ENCODE data around the gene VPS13C. TPM values are rescaled to one million over a fixed set of nuclear protein-coding genes. Genes with fewer than 3 reads are reported as not detected.
A peak's percentile ranks its signal among the peaks of the same experiment; 100 is the strongest.

The VPS13C gene
- total RNA-seq, 1 experiment from 2014 or later = 40.0 TPM

DNA sequence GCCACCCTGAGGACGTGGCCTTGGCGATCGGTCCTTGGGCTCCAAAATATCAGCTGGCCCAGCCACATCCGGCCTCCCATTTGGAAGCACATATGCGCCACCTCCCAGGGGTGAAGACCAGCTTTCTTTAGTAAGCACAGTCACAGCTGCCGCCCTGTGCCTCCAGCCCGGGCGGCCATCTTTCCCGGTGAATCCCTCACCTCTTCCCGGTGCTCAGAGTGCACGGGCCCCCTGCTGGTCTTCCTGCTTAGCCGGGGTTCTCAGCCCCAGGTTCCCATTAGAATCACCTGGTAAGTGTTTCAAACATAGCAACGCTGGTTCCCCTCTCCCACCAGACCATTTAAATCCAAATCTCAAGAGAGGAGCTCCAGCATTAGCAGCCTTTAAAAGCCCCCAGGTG is 232.2 kb downstream of the VPS13C start:
- Histone ChIP-seq H3K36me3 (ENCODE audit: low read depth) (no peaks in the 10 kb centered on the region), H3K4me3 (no peak overlapping the region), H3K27me3 (ENCODE audit: insufficient read depth, low read depth) (0 out of 2 replicates have a peak, but pooled peaks cover 2% of the 10 kb centered on the region), H3K4me2 (no peak overlapping the region), H3K9me3 (ENCODE audit: insufficient read depth, low read depth) (no peaks in the 10 kb centered on the region), H2AFZ (no peak overlapping the region), H3K4me1 (replicated peaks; ENCODE audit: insufficient read depth) (no peaks in the 10 kb centered on the region), H3K9me2 (ENCODE audit: insufficient read depth) (no peaks in the 10 kb centered on the region), H3K27ac (no peak overlapping the region), H3K79me2 (ENCODE audit: low read depth) (no peaks in the 10 kb centered on the region), H3F3A (ENCODE audit: insufficient read depth, low read depth) (no peaks in the 10 kb centered on the region), H4K20me1 (ENCODE audit: insufficient read depth) (no peaks in the 10 kb centered on the region)
- POLR2A ChIA-PET (ENCODE audit: unreplicated experiment) = no interaction called here
- TF ChIP-seq, protein P1, sequence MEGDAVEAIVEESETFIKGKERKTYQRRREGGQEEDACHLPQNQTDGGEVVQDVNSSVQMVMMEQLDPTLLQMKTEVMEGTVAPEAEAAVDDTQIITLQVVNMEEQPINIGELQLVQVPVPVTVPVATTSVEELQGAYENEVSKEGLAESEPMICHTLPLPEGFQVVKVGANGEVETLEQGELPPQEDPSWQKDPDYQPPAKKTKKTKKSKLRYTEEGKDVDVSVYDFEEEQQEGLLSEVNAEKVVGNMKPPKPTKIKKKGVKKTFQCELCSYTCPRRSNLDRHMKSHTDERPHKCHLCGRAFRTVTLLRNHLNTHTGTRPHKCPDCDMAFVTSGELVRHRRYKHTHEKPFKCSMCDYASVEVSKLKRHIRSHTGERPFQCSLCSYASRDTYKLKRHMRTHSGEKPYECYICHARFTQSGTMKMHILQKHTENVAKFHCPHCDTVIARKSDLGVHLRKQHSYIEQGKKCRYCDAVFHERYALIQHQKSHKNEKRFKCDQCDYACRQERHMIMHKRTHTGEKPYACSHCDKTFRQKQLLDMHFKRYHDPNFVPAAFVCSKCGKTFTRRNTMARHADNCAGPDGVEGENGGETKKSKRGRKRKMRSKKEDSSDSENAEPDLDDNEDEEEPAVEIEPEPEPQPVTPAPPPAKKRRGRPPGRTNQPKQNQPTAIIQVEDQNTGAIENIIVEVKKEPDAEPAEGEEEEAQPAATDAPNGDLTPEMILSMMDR (conservative IDR thresholded peaks at IDR 0.05) = 0 out of 2 replicates have a peak, but pooled peaks have one; percentile 25
- no peak for TF ChIP-seq EZH2 (IDR thresholded peaks at IDR 0.05; ENCODE audit: low read depth)
- no peak for DNase-seq
- CTCF ChIA-PET = no interaction called here
- intact Hi-C loops (cut with micrococcal nuclease; ENCODE audit: unreplicated experiment) = no loop called here
- no TSS peak for BruUV-seq (replicated peaks)

DNA sequence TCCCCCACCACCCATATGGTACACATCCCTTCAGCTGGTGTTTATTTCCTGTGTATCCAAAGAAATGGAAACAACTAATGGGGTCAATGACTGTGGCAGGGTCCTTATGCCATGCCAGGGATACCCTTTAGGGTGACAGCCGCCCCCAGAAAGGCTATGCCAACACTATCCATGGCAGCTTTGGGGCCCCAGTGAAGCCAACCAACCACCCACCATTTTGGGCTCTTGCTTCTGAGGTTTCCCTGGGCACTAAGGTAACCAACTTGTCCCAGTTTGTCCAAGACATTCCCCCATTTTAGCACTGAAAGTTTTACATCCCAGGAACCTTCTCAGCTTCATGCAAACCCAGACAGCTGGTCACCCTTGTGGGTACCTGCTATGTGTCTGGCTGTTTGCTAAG is 233.1 kb downstream of the VPS13C start:
- Histone ChIP-seq H3F3A (ENCODE audit: insufficient read depth, low read depth) (no peaks in the 10 kb centered on the region), H3K27ac (no peak overlapping the region), H3K36me3 (ENCODE audit: low read depth) (no peaks in the 10 kb centered on the region), H3K9me3 (ENCODE audit: insufficient read depth, low read depth) (no peaks in the 10 kb centered on the region), H3K4me3 (no peak overlapping the region), H3K27me3 (ENCODE audit: insufficient read depth, low read depth) (0 out of 2 replicates have a peak, but pooled peaks cover 2% of the 10 kb centered on the region), H3K9me2 (ENCODE audit: insufficient read depth) (no peaks in the 10 kb centered on the region), H2AFZ (no peak overlapping the region), H3K4me2 (no peak overlapping the region), H3K4me1 (replicated peaks; ENCODE audit: insufficient read depth) (no peaks in the 10 kb centered on the region), H3K79me2 (ENCODE audit: low read depth) (no peaks in the 10 kb centered on the region), H4K20me1 (ENCODE audit: insufficient read depth) (no peaks in the 10 kb centered on the region)
- CTCF ChIA-PET = no interaction called here
- intact Hi-C loops (cut with micrococcal nuclease; ENCODE audit: unreplicated experiment) = no loop called here
- DNase-seq = no peak
- POLR2A ChIA-PET (ENCODE audit: unreplicated experiment) = no interaction called here
- BruUV-seq (replicated peaks) = no TSS peak
- TF ChIP-seq, protein P1 (conservative IDR thresholded peaks at IDR 0.05) = no peak
- no peak for TF ChIP-seq EZH2 (IDR thresholded peaks at IDR 0.05; ENCODE audit: low read depth)

DNA sequence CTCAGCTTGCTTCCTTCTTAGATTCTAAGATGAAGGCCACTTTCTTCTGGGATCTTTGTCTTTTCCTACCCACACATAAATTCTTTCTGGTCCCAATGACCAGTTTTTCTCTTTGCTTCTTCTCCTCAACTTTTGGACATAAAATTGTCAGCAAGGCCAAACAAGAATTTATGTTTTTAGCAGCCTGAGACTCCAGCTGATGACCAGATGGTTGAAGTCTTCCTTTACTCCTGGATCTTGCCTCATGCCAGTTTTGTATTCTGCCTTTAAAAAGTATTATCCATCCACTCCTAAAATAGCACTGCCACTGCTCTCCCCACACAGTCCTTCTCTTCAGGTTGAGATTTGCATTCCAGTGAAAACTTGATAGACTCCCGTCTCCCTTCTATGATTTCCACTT is 236.0 kb downstream of the VPS13C start:
- Histone ChIP-seq H3K79me2 (ENCODE audit: low read depth) (no peaks in the 10 kb centered on the region), H3F3A (ENCODE audit: insufficient read depth, low read depth) (no peaks in the 10 kb centered on the region), H4K20me1 (ENCODE audit: insufficient read depth) (no peaks in the 10 kb centered on the region), H3K4me3 (no peak overlapping the region), H3K36me3 (ENCODE audit: low read depth) (no peaks in the 10 kb centered on the region), H3K4me2 (no peak overlapping the region), H3K9me2 (ENCODE audit: insufficient read depth) (no peaks in the 10 kb centered on the region), H3K4me1 (replicated peaks; ENCODE audit: insufficient read depth) (no peaks in the 10 kb centered on the region), H3K27me3 (ENCODE audit: insufficient read depth, low read depth) (peaks cover 12% of the 10 kb centered on the region; the same call in 1 of the 2 replicates), H3K27ac (no peak overlapping the region), H3K9me3 (ENCODE audit: insufficient read depth, low read depth) (no peaks in the 10 kb centered on the region), H2AFZ (no peak overlapping the region)
- intact Hi-C loops (cut with micrococcal nuclease; ENCODE audit: unreplicated experiment) = no loop called here
- TF ChIP-seq EZH2 (IDR thresholded peaks at IDR 0.05; ENCODE audit: low read depth) = no peak
- no TSS peak for BruUV-seq (replicated peaks)
- no peak for DNase-seq
- POLR2A ChIA-PET (ENCODE audit: unreplicated experiment) = no interaction called here
- CTCF ChIA-PET = no interaction called here

DNA sequence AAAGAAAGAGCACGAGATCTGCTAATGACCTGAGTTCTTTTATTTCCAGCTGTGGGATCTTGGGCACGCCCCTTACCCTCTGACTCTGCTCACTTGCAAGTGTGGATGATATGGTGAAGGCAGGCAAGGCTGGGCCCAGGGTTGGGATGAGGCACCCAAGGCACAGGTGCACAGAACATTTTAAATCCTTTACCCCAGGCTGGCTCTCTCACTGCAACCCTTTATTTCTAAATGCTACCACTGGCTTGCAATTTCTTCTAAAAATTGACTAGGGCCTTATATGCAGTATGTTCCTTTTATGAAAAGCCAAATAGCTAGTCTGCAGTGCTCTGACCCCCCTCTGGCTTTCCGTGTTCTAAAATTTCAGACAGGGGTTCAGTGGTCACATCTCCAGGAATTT is 237.7 kb downstream of the VPS13C start:
- H3K9me2 ChIP-seq (ENCODE audit: insufficient read depth) = no peaks in the 10 kb centered on the region
- H2AFZ ChIP-seq = no peak overlapping the region
- intact Hi-C loops (cut with micrococcal nuclease; ENCODE audit: unreplicated experiment) = no loop called here
- CTCF ChIA-PET = interaction anchor here (0.5 kb wide), 1 partner anchor 881 kb away, joined by 3 read pairs; no protein-coding TSS in a partner anchor
- no peaks in the 10 kb centered on the region for H3K9me3 ChIP-seq (ENCODE audit: insufficient read depth, low read depth)
- BruUV-seq (replicated peaks) = no TSS peak
- no peaks in the 10 kb centered on the region for H3K4me1 ChIP-seq (replicated peaks; ENCODE audit: insufficient read depth)
- H3K4me3 ChIP-seq = no peak overlapping the region
- no peak for DNase-seq
- H3K79me2 ChIP-seq (ENCODE audit: low read depth) = no peaks in the 10 kb centered on the region
- TF ChIP-seq, protein P1 (conservative IDR thresholded peaks at IDR 0.05) = no peak
- TF ChIP-seq EZH2 (IDR thresholded peaks at IDR 0.05; ENCODE audit: low read depth) = no peak
- no peaks in the 10 kb centered on the region for H3K36me3 ChIP-seq (ENCODE audit: low read depth)
- no peak overlapping the region for H3K4me2 ChIP-seq
- H3K27me3 ChIP-seq (ENCODE audit: insufficient read depth, low read depth) = peaks cover 14% of the 10 kb centered on the region; the same call in 1 of the 2 replicates
- no peaks in the 10 kb centered on the region for H3F3A ChIP-seq (ENCODE audit: insufficient read depth, low read depth)
- POLR2A ChIA-PET (ENCODE audit: unreplicated experiment) = no interaction called here
- H4K20me1 ChIP-seq (ENCODE audit: insufficient read depth) = no peaks in the 10 kb centered on the region
- no peak overlapping the region for H3K27ac ChIP-seq
